Keratinocyte (primary cell): Measurements from ENCODE around the gene ATF6. TPM values are rescaled to one million over a fixed set of nuclear protein-coding genes. Genes with fewer than 3 reads are reported as not detected.

Experiments
- DNase-seq: peaks from one replicate; pipeline ENCODE4 v3.0.0-alpha.2; 2011; ENCODE audit warnings: low read depth, missing footprints, low spot score
- FAIRE-seq: peaks from 2 replicates; lab custom pipeline; 2011; peaks lifted over from hg19 to GRCh38; lab: Jason Lieb, UNC
- H2AFZ ChIP-seq: 2 replicates; pipeline ENCODE4 v1.6.0; 2012; ENCODE audit warnings: low read length, control low read depth, inconsistent platforms; ENCODE audit not compliant: control insufficient read depth
- H3K27ac ChIP-seq: 2 replicates; pipeline ENCODE4 v1.5.1; 2011; ENCODE audit warnings: low read length; ENCODE audit not compliant: control insufficient read depth, insufficient read depth
- H3K27me3 ChIP-seq: 3 replicates; pipeline ENCODE4 v1.6.0; 2011; ENCODE audit warnings: low read length; ENCODE audit not compliant: control insufficient read depth, insufficient read depth; ENCODE audit errors: extremely low read depth
- H3K36me3 ChIP-seq, 2 experiments: 2 replicates in 1 of 2; 3 replicates in 1 of 2; pipeline ENCODE4 v1.5.1; 2011; ENCODE audit warnings: low read length in 2 of 2, mild to moderate bottlenecking in 1 of 2; ENCODE audit not compliant: control insufficient read depth in 2 of 2, insufficient read depth in 2 of 2; ENCODE audit errors: extremely low read depth in 1 of 2
- H3K4me1 ChIP-seq: 3 replicates; pipeline ENCODE4 v1.5.1; 2011; ENCODE audit warnings: low read length; ENCODE audit not compliant: control insufficient read depth, insufficient read depth; ENCODE audit errors: extremely low read depth
- H3K4me2 ChIP-seq: 3 replicates; pipeline ENCODE4 v1.6.0; 2011; ENCODE audit warnings: low read depth, low read length; ENCODE audit not compliant: control insufficient read depth, insufficient read depth; ENCODE audit errors: extremely low read depth
- H3K4me3 ChIP-seq, 3 experiments: fragments of 200-600 bp in 1 of 3; sonication (generic) in 1 of 3; 2 replicates in 2 of 3; 3 replicates in 1 of 3; pipeline ENCODE4 v1.5.1; 2011 to 2016; ENCODE audit warnings: low read length in 3 of 3, mild to moderate bottlenecking in 3 of 3, control low read depth in 2 of 3, inconsistent platforms in 1 of 3, low read depth in 1 of 3, mixed read lengths in 1 of 3, mixed run types in 1 of 3, moderate library complexity in 1 of 3; ENCODE audit not compliant: control insufficient read depth in 2 of 3, insufficient read depth in 2 of 3; ENCODE audit errors: extremely low read depth in 1 of 3
- H3K79me2 ChIP-seq: 2 replicates; pipeline ENCODE4 v1.6.0; 2012; ENCODE audit warnings: low read length; ENCODE audit not compliant: control insufficient read depth, insufficient read depth
- H3K9ac ChIP-seq: 3 replicates; pipeline ENCODE4 v1.6.0; 2011; ENCODE audit warnings: low read length; ENCODE audit not compliant: control insufficient read depth, insufficient read depth; ENCODE audit errors: extremely low read depth
- H3K9me1 ChIP-seq: 3 replicates; pipeline ENCODE4 v1.6.0; 2011; ENCODE audit warnings: low read length; ENCODE audit not compliant: control insufficient read depth, insufficient read depth; ENCODE audit errors: extremely low read depth
- H3K9me3 ChIP-seq: 2 replicates; pipeline ENCODE4 v1.5.1; 2012; ENCODE audit warnings: low read depth, low read length; ENCODE audit not compliant: control insufficient read depth
- H4K20me1 ChIP-seq: 3 replicates; pipeline ENCODE4 v1.6.0; 2011; ENCODE audit warnings: low read length; ENCODE audit not compliant: control insufficient read depth, insufficient read depth; ENCODE audit errors: extremely low read depth
- CTCF ChIP-seq, 3 experiments: IDR thresholded peaks in 1 of 3; conservative IDR thresholded peaks in 1 of 3; optimal IDR thresholded peaks in 1 of 3; 2 replicates in 2 of 3; 3 replicates in 1 of 3; pipeline versions ENCODE3 to v1.5.1; 2011; ENCODE audit warnings: low read length in 3 of 3, mild to moderate bottlenecking in 3 of 3, moderate library complexity in 2 of 3, control low read depth in 1 of 3, inconsistent platforms in 1 of 3; ENCODE audit not compliant: insufficient read depth in 2 of 3; ENCODE audit errors: extremely low read depth in 1 of 3
- EZH2 ChIP-seq: IDR thresholded peaks from one replicate; pipeline ENCODE4 v1.6.1; 2012; ENCODE audit warnings: inconsistent platforms, mild to moderate bottlenecking, low read length, moderate library complexity
- dilution Hi-C: fragments of 300-500 bp; cut with MboI; formaldehyde crosslinking; loops from one replicate; pipeline ENCODE4 v1.7.0; 2020; ENCODE audit warnings: low sequenced_read_pairs; ENCODE audit not compliant: extremely low pct_ligation_motif_present
- polyA plus RNA-seq, 5 experiments: library from polyadenylated mRNA; depleted of rRNA in 3 of 5; stranded (reverse) in 3 of 5; stranded (forward) in 1 of 5; unstranded in 1 of 5; fragments of >200 nt; gene quantifications; 1 replicate in 1 of 5; 2 replicates in 3 of 5; 3 replicates in 1 of 5; pipeline versions ENCODE4 v1.2.1 to v1.2.3, GENCODE V29; 2011 to 2012; ENCODE audit warnings: missing spikeins in 2 of 5, low read depth in 1 of 5, low replicate concordance in 1 of 5

Gene ATF6
- polyA plus RNA-seq, 1 donor (not counting 4 experiments of a cell fraction or from before 2014, with no cell fraction given) = 19.7 TPM

GRCh38 chr1:161982507-161982895, 216.4 kb downstream of the ATF6 start:
- dilution Hi-C loops = no loop called here
- Histone ChIP-seq H3K9me1 (no peaks in the 10 kb centered on the region), H3K27ac (no peak overlapping the region), H3K4me1 (no peaks in the 10 kb centered on the region), H3K4me3 (no peak overlapping the region), H2AFZ (no peak overlapping the region), H4K20me1 (peaks cover 2% of the 10 kb centered on the region), H3K36me3 (no peaks in the 10 kb centered on the region), H3K27me3 (peaks cover 36% of the 10 kb centered on the region), H3K79me2 (no peaks in the 10 kb centered on the region), H3K9me3 (no peaks in the 10 kb centered on the region), H3K4me2 (no peak overlapping the region), H3K9ac (no peak overlapping the region)
- FAIRE-seq (no peak), DNase-seq (no peak)
- TF ChIP-seq CTCF (optimal IDR thresholded peaks at IDR 0.05 in 1 of 3, IDR thresholded peaks at IDR 0.05 in 1 of 3, conservative IDR thresholded peaks at IDR 0.05 in 1 of 3; ENCODE audit: extremely low read depth in 1 of 3, insufficient read depth in 2 of 3, low read length in 3 of 3) (no peak), EZH2 (no peak)

- no peaks in the 10 kb centered on the region for H3K9me1 ChIP-seq
- no peak overlapping the region for H3K9ac ChIP-seq
- no peak overlapping the region for H3K4me3 ChIP-seq
- dilution Hi-C loops = no loop called here
- no peaks in the 10 kb centered on the region for H3K36me3 ChIP-seq
- H2AFZ ChIP-seq = no peak overlapping the region
- H3K27ac ChIP-seq = no peak overlapping the region
- no peak for TF ChIP-seq CTCF (optimal IDR thresholded peaks at IDR 0.05 in 1 of 3, IDR thresholded peaks at IDR 0.05 in 1 of 3, conservative IDR thresholded peaks at IDR 0.05 in 1 of 3; ENCODE audit: extremely low read depth in 1 of 3, insufficient read depth in 2 of 3, low read length in 3 of 3)
- no peak for TF ChIP-seq EZH2
- FAIRE-seq (no peak), DNase-seq (no peak)
- H3K4me1 ChIP-seq = no peaks in the 10 kb centered on the region
- no peaks in the 10 kb centered on the region for H3K79me2 ChIP-seq
- no peak overlapping the region for H3K4me2 ChIP-seq
- H3K9me3 ChIP-seq = no peaks in the 10 kb centered on the region
- H3K27me3 ChIP-seq = peaks cover 35% of the 10 kb centered on the region
- H4K20me1 ChIP-seq = peaks cover 2% of the 10 kb centered on the region
These were observed 216.8 kb downstream of the ATF6 start for GRCh38 chr1:161982917-161983316.
